ENCODE results near the gene PI4KA.

DNA sequence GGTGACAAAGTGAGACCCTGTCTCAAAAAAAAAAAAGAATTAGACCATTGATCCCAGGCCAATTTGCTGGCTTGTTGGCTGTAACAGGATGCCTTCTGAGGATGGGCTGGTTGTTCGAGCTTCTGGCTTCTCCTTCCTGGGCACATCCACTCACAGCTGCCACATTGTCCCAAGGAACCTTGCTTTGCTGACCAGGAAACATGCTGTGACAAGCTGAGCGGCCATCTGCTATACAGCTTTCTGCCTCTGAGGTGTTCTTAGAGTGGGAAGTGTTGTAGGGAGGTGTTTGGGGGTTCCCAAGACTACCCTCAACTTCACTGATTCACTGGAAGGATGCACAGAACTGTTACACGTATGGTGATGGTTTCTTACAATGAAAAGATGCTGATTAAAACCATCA is 6.7 kb upstream of the PI4KA start:
- TF ChIP-seq PATZ1 (CRISPR knock-in tag; IDR thresholded peaks at IDR 0.05; ENCODE audit: borderline replicate concordance) (no peak), RARB (CRISPR knock-in tag; IDR thresholded peaks at IDR 0.05) (no peak), BACH2 (CRISPR knock-in tag; IDR thresholded peaks at IDR 0.05; ENCODE audit: borderline replicate concordance) (no peak), ZFP30 (CRISPR knock-in tag; IDR thresholded peaks at IDR 0.05) (no peak), ZFP3 (CRISPR knock-in tag; IDR thresholded peaks at IDR 0.05) (no peak), PPARA (CRISPR knock-in tag; IDR thresholded peaks at IDR 0.05; ENCODE audit: borderline replicate concordance) (no peak), ESRRG (CRISPR knock-in tag; IDR thresholded peaks at IDR 0.05) (no peak)
- TF ChIP-seq, protein P1, sequence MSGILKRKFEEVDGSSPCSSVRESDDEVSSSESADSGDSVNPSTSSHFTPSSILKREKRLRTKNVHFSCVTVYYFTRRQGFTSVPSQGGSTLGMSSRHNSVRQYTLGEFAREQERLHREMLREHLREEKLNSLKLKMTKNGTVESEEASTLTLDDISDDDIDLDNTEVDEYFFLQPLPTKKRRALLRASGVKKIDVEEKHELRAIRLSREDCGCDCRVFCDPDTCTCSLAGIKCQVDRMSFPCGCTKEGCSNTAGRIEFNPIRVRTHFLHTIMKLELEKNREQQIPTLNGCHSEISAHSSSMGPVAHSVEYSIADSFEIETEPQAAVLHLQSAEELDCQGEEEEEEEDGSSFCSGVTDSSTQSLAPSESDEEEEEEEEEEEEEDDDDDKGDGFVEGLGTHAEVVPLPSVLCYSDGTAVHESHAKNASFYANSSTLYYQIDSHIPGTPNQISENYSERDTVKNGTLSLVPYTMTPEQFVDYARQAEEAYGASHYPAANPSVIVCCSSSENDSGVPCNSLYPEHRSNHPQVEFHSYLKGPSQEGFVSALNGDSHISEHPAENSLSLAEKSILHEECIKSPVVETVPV (CRISPR knock-in tag; IDR thresholded peaks at IDR 0.05), result no peak
- TF ChIP-seq, protein P2, sequence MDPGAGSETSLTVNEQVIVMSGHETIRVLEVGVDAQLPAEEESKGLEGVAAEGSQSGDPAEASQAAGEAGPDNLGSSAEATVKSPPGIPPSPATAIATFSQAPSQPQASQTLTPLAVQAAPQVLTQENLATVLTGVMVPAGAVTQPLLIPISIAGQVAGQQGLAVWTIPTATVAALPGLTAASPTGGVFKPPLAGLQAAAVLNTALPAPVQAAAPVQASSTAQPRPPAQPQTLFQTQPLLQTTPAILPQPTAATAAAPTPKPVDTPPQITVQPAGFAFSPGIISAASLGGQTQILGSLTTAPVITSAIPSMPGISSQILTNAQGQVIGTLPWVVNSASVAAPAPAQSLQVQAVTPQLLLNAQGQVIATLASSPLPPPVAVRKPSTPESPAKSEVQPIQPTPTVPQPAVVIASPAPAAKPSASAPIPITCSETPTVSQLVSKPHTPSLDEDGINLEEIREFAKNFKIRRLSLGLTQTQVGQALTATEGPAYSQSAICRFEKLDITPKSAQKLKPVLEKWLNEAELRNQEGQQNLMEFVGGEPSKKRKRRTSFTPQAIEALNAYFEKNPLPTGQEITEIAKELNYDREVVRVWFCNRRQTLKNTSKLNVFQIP (CRISPR knock-in tag; IDR thresholded peaks at IDR 0.05; ENCODE audit: borderline replicate concordance, low read depth), result no peak
- TF ChIP-seq, protein P3, sequence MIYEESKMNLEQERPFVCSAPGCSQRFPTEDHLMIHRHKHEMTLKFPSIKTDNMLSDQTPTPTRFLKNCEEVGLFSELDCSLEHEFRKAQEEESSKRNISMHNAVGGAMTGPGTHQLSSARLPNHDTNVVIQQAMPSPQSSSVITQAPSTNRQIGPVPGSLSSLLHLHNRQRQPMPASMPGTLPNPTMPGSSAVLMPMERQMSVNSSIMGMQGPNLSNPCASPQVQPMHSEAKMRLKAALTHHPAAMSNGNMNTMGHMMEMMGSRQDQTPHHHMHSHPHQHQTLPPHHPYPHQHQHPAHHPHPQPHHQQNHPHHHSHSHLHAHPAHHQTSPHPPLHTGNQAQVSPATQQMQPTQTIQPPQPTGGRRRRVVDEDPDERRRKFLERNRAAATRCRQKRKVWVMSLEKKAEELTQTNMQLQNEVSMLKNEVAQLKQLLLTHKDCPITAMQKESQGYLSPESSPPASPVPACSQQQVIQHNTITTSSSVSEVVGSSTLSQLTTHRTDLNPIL (CRISPR knock-in tag; IDR thresholded peaks at IDR 0.05; ENCODE audit: low read depth), result no peak

All from SK-N-SH treated with all-trans-retinoic acid at 6 μM for 48 hours (cell line).